ENCODE measurements around the gene IKZF5.
A peak's percentile ranks its signal among the peaks of the same experiment; 100 is the strongest.

Gene IKZF5, protein sequence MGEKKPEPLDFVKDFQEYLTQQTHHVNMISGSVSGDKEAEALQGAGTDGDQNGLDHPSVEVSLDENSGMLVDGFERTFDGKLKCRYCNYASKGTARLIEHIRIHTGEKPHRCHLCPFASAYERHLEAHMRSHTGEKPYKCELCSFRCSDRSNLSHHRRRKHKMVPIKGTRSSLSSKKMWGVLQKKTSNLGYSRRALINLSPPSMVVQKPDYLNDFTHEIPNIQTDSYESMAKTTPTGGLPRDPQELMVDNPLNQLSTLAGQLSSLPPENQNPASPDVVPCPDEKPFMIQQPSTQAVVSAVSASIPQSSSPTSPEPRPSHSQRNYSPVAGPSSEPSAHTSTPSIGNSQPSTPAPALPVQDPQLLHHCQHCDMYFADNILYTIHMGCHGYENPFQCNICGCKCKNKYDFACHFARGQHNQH

DNA sequence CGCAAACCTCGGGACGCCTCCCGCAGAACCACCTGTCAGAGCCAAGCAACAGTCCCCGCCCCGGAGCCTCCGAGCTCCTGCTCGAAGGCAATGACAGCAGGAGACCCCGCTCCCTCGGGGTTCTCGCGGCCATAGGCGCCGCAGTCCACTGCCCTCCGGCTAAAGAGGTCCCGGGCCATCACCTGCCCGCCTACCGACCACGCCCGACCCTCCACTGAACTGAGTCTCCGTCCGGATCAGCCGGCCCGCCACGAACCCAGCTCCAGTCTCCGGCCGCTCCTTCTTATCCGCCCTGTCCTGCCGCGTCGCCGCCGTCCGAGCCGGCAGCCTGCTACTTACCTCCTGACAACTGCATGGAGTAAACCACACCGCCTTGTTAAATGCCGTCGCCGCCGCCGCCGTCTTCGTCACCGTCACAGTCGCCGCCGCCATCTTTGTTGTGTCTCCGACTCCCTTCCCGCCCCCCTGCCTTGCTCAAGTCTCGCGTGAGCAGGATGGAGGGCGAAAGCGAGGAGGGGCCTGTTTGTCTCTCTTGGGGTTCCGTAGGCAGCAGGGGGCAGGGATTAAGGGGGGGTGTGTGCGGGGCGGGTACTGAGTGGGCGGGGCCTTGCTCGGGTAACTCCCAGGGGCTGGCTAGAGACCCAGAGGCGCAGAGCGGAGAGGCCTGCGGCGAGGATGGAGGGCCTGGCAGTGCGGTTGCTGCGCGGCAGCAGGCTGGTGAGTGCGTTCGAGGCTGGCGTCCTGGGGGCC, at the start of gene IKZF5, which contains the start of gene ACADSB:
Gene IKZF5, minus strand, starts transcription at position 441 of the 750 bp plus-strand sequence. CDS start 10,170 bp downstream, outside the sequence.
Gene ACADSB, plus strand, starts transcription at position 652 of the 750 bp plus-strand sequence. Its CDS starts 24 bp downstream, at position 676.
- Histone ChIP-seq H3K4me2 (peak within 1 kb of the TSS; percentile 87 to 100 (median 96)), H3K9me3 (replicated peaks in 1 of 11) (peaks cover 0 to 18% (median 12%) of the 10 kb centered on the region in 11 experiments; a peak in 18 of 22 replicates)

DNA sequence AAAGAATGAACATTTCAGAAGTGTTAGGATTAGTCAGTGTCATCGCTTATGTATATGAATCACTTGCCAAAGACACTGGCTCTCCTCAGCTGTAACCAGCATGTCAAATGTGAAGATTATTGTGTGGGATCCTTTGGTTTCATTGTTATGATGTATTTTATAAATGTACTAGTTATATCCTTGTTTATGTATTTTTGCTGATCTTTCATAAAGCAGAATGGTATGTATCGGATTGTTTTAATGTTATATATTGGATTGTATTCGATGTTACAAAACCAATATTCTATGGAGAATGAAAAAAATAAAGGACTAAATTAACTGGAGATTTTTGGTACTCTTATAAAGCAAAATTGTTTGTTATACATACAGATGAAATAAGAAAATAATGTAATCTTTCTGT, 49.4 kb upstream of the IKZF5 start:
- Histone ChIP-seq H3K36me3 (peaks cover 8 to 31% (median 20%) of the 10 kb centered on the region in 11 experiments; a peak in 16 of 22 replicates), H3K4me1 (no peaks in the 10 kb centered on the region), H4K20me1 (no peaks in the 10 kb centered on the region), H3K9me3 (replicated peaks in 1 of 11) (peaks cover 0 to 14% (median 0%) of the 10 kb centered on the region in 11 experiments; a peak in 3 of 22 replicates), H3K27me3 (no peaks in the 10 kb centered on the region), H3K9ac (no peak overlapping the region), H3K4me2 (no peak overlapping the region), H3K4me3 (no peak overlapping the region), H3K27ac (no peak overlapping the region)
- no peak for TF ChIP-seq Cebpa-rat (IDR thresholded peaks at IDR 0.05)

More for the DNA sequence above, at the start of gene IKZF5, which contains the start of gene ACADSB:
- H3K4me3 ChIP-seq, result peak within 1 kb of the TSS; percentile 85 to 100 (median 97)
- H3K27ac ChIP-seq, result peak within 1 kb of the TSS; percentile 83 to 97 (median 90)
- no peak for TF ChIP-seq Cebpa-rat (IDR thresholded peaks at IDR 0.05)
- H4K20me1 ChIP-seq, result peaks cover 5 to 44% (median 31%) of the 10 kb centered on the region in 11 experiments; a peak in 13 of 22 replicates
- peak within 1 kb of the TSS; percentile 89 to 98 (median 94) for H3K9ac ChIP-seq
- H3K36me3 ChIP-seq, result peaks cover 2 to 42% (median 26%) of the 10 kb centered on the region in 11 experiments; a peak in 17 of 22 replicates
- no peaks in the 10 kb centered on the region for H3K27me3 ChIP-seq
- peaks cover 16 to 41% (median 35%) of the 10 kb centered on the region in 10 experiments for H3K4me1 ChIP-seq

DNA sequence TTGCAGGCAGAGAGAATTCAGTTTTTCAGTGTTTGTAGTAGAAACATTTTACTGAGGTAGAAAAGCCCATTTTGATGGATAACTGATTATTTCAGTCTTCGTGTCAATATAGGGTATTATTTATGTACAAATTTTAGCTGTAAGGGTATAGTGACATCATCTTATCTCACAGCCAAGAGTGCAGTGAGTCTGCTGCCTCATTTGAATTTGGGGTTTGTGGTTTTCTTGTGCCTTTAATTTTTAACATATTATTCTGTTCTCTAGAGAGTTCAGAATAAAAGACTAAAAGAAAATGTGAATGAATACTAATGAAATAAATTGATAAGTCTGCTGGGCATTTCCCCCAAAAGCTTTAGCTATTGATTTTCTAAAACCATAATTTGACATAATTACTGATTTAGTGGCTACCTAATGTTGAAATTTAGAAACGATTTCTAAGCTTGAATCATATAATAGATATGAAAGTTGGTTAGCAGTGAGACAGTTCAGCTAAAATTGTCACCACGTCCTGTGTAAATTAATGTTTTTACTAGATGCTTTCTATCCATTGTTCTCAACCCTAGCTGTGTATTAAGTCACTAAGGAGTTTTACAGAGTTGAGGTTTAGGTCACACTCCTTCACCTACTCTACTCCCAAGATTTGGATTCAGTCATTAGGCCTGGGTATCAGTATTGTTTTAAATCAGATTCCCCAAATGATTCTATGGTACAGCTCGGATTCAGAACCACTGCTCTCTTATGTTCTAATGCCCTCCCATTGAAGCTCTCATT, 37.6 kb upstream of the IKZF5 start:
- H3K9me3 ChIP-seq (replicated peaks in 1 of 11), result no peaks in the 10 kb centered on the region
- H3K36me3 ChIP-seq, result peaks cover 4 to 44% (median 21%) of the 10 kb centered on the region in 11 experiments; a peak in 18 of 22 replicates
- H3K4me2 ChIP-seq, result no peak overlapping the region
- no peak overlapping the region for H3K27ac ChIP-seq
- H3K4me3 ChIP-seq, result no peak overlapping the region
- H3K4me1 ChIP-seq, result peaks cover 0 to 9% (median 2%) of the 10 kb centered on the region in 10 experiments; a peak in 4 of 20 replicates
- no peak for TF ChIP-seq Cebpa-rat (IDR thresholded peaks at IDR 0.05)
- H3K9ac ChIP-seq, result no peak overlapping the region
- no peaks in the 10 kb centered on the region for H4K20me1 ChIP-seq
- no peaks in the 10 kb centered on the region for H3K27me3 ChIP-seq

DNA sequence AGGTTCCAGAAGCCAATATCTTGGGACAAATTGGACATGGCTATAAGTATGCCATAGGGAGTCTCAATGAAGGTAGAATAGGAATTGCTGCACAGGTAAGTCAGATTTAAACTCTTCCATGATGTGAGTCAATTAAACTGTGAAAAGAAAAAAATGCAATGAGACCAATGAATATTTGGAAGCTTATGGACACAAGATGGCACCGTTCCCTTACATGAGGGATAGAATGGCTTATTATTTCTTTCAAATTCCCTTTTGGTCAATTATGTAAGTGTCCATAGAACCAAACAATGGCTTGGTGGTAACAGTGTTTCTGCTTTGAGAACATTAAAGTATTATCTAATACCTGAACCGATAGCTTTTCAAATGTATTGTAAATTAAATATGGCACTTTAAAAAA, 35.8 kb upstream of the IKZF5 start:
- Histone ChIP-seq H3K27me3 (no peaks in the 10 kb centered on the region), H3K9ac (no peak overlapping the region), H3K9me3 (replicated peaks in 1 of 11) (no peaks in the 10 kb centered on the region), H3K4me3 (no peak overlapping the region), H3K36me3 (peaks cover 4 to 29% (median 19%) of the 10 kb centered on the region in 11 experiments; a peak in 18 of 22 replicates), H4K20me1 (no peaks in the 10 kb centered on the region; a peak in 1 of 22 replicates), H3K27ac (no peak overlapping the region), H3K4me1 (peaks cover 2 to 14% (median 5%) of the 10 kb centered on the region in 10 experiments), H3K4me2 (no peak overlapping the region)
- TF ChIP-seq Cebpa-rat (IDR thresholded peaks at IDR 0.05), result no peak

DNA sequence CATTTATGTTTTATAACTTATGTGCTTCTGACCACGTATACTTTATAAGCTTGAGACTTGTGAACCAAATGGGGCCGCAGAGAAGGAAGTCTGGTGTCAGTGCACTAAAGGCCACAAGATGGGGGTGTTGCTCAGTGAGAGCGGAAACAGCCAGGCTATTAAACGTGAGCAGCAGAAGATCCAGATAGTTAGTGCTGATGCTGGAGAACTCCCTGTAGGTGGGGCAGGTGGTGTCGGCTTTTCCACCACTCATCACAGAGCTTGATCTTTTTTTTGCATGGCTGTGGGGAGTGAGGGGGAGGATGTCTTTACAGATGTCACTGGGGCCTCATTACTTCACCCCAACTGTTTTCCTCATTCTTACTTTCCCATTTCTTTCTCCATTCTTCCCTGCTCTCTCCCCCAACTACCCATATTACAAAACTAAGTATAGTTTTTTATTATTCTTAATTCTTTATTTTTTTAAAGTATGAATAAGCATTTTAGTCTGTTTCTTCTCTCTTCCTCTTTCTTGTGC, 34.9 kb upstream of the IKZF5 start:
- peaks cover 4 to 21% (median 17%) of the 10 kb centered on the region in 11 experiments; a peak in 17 of 22 replicates for H3K36me3 ChIP-seq
- no peak overlapping the region for H3K9ac ChIP-seq
- no peak for TF ChIP-seq Cebpa-rat (IDR thresholded peaks at IDR 0.05)
- no peak overlapping the region; a peak in 1 of 22 replicates for H3K4me2 ChIP-seq
- H4K20me1 ChIP-seq, result peaks cover 0 to 4% (median 0%) of the 10 kb centered on the region in 11 experiments; a peak in 1 of 22 replicates
- no peak overlapping the region for H3K27ac ChIP-seq
- no peak overlapping the region for H3K4me3 ChIP-seq
- peaks cover 10 to 23% (median 14%) of the 10 kb centered on the region in 10 experiments for H3K4me1 ChIP-seq
- H3K9me3 ChIP-seq (replicated peaks in 1 of 11), result no peaks in the 10 kb centered on the region
- no peaks in the 10 kb centered on the region for H3K27me3 ChIP-seq

DNA sequence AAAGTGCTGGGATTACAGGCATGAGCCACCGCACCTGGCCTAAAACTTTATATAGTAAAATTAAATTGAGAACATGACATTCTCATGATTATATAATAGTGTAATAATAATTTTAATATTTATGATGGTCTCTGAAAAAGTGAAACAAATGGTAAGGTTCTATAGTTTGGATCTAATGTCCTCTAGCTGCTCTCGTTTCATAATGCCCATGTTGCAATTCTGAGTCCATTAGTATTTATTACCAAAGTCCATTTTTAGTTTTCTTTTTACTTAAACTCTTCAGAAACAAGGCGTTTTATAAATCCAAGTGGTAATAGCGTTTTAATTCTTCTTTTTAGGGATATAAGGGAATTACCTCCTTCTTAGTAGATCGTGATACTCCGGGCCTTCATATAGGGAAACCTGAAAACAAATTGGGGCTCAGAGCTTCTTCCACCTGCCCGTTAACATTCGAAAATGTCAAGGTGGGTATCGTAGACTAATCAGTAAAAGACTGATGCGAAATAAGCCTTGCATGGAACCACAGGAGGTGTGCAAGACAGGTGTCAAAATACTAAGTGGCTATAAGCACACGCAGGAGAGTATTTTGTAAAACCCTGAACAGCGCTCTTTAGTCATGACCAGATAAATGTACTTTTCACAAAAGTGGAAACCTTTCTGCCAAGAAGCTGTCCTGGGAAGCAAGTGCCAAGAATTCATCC, 34.3 kb upstream of the IKZF5 start:
- no peak overlapping the region for H3K27ac ChIP-seq
- no peaks in the 10 kb centered on the region for H3K27me3 ChIP-seq
- H3K4me3 ChIP-seq, result no peak overlapping the region
- no peak overlapping the region; a peak in 1 of 22 replicates for H3K4me2 ChIP-seq
- H3K9ac ChIP-seq, result no peak overlapping the region
- peaks cover 0 to 4% (median 0%) of the 10 kb centered on the region in 11 experiments; a peak in 1 of 22 replicates for H4K20me1 ChIP-seq
- H3K9me3 ChIP-seq (replicated peaks in 1 of 11), result no peaks in the 10 kb centered on the region
- H3K4me1 ChIP-seq, result peaks cover 10 to 25% (median 15%) of the 10 kb centered on the region in 10 experiments
- peaks cover 4 to 17% (median 11%) of the 10 kb centered on the region in 11 experiments; a peak in 16 of 22 replicates for H3K36me3 ChIP-seq
- no peak for TF ChIP-seq Cebpa-rat (IDR thresholded peaks at IDR 0.05)

DNA sequence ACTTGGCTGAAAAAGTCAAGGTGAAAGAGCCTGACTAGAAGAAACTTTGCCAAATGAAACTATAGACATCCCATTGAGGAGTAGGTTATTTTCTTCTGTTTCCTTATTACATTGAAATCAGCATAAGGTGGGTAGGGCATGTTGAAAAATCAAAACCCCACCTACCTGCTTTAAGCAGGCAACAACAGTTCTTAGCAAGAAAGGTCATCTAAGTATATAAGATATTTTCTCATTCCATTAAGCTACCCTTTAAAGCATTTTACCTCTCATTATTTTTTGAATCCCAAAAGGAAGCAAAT, 31.0 kb upstream of the IKZF5 start:
- Histone ChIP-seq H3K4me1 (peaks cover 10 to 25% (median 15%) of the 10 kb centered on the region in 10 experiments), H3K4me3 (no peak overlapping the region), H3K9me3 (replicated peaks in 1 of 11) (no peaks in the 10 kb centered on the region), H4K20me1 (peaks cover 0 to 4% (median 0%) of the 10 kb centered on the region in 11 experiments; a peak in 1 of 22 replicates), H3K4me2 (peak overlapping the region; percentile 13 to 65 (median 49); a peak in 20 of 22 replicates), H3K27ac (no peak overlapping the region), H3K36me3 (peaks cover 3 to 29% (median 22%) of the 10 kb centered on the region in 11 experiments; a peak in 18 of 22 replicates), H3K27me3 (no peaks in the 10 kb centered on the region), H3K9ac (no peak overlapping the region)
- TF ChIP-seq Cebpa-rat (IDR thresholded peaks at IDR 0.05), result no peak
